ENCODE measurements around the gene CNTN5.
"Not testable (repeated sequence)": the region's sequence is repeated elsewhere in the genome, so short reads cannot be mapped to it uniquely, and the experiment has no call there.

Gene CNTN5

DNA sequence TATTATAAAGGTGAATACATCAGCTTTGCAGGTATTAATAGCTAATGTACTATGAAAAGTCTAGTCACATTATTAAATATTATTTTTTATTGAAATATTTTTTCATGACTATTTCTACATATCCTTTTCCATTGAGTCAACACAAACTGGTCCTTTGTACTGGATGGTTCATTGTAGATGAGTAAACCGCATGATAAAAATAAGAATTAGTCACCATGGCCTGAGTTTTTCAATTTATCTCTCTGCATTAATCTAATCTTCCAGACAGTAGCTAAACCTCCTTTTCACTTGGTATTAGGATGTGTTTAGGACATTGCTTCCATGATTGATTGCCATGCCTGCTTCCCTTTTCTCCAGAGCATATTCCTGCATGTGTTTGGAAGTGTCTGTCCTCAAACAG lies 1227.0 kb downstream of the CNTN5 start:
- Histone ChIP-seq H3K4me3 (ENCODE audit: low read length) (no peak overlapping the region), H3K36me3 (ENCODE audit: insufficient read depth, low read length) (no peaks in the 10 kb centered on the region), H3K4me1 (ENCODE audit: insufficient read depth, low read length) (no peaks in the 10 kb centered on the region), H3K9ac (ENCODE audit: low read depth, low read length) (no peak overlapping the region), H3K27ac (ENCODE audit: low read depth, low read length) (no peak overlapping the region), H3K27me3 (ENCODE audit: insufficient read depth, low read length) (no peaks in the 10 kb centered on the region), H3K9me3 (ENCODE audit: insufficient read depth, low read depth, low read length) (no peaks in the 10 kb centered on the region)
- 100% methylated on average over 1 of the region's 1 CpG for WGBS

DNA sequence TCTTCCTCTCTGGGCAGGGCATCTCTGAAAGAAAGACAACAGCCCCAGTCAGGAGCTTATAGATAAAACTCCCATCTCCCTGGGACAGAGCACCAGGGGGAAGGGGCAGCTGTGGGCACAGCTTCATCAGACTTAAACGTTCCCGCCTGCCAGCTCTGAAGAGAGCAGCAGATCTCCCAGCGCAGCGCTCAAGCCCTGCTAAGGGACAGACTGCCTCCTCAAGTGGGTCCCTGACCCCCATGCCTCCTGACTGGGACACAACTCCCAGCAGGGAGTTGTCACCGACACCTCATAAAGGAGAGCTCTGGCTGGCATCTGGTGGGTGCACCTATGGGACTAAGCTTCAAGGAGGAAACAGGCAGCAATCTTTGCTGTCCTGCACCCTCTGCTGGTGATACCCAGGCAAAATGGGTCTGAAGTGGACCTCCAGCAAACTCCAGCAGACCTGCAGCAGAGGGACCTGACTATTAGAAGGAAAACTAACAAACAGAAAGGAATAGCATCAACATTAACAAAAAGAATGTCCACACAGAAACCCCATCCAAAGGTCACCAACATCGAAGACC lies 1236.6 kb downstream of the CNTN5 start:
- H3K27ac ChIP-seq (ENCODE audit: low read depth, low read length); H3K9ac ChIP-seq (ENCODE audit: low read depth, low read length); H3K27me3 ChIP-seq (ENCODE audit: insufficient read depth, low read length); H3K4me3 ChIP-seq (ENCODE audit: low read length); H3K9me3 ChIP-seq (ENCODE audit: insufficient read depth, low read depth, low read length); H3K36me3 ChIP-seq (ENCODE audit: insufficient read depth, low read length); H3K4me1 ChIP-seq (ENCODE audit: insufficient read depth, low read length): not testable (repeated sequence)
- WGBS, result 96% methylated on average over 6 of the region's 6 CpGs

DNA sequence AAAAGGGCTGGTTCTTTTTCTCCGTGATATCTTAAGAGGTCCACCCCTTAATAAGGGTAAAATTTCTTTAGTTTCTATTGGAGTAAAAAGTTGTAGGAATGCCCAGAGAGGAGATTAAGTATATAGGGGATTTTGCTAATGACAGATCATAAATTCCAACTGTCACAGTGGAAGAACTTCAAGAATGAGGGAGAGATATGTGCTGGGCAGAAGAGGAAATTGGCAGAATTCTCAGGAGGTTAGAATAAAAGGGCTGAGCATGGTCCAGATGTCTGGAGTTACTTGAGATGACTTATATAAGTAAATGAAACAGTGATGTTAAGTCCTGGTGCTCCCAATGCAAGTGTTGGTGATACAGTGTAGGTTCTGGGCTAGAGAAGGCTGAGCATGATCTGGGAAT lies 1248.8 kb downstream of the CNTN5 start:
- Histone ChIP-seq H3K9ac (ENCODE audit: low read depth, low read length) (no peak overlapping the region), H3K27me3 (ENCODE audit: insufficient read depth, low read length) (no peaks in the 10 kb centered on the region), H3K4me3 (ENCODE audit: low read length) (no peak overlapping the region), H3K27ac (ENCODE audit: low read depth, low read length) (no peak overlapping the region), H3K4me1 (ENCODE audit: insufficient read depth, low read length) (no peaks in the 10 kb centered on the region), H3K36me3 (ENCODE audit: insufficient read depth, low read length) (no peaks in the 10 kb centered on the region), H3K9me3 (ENCODE audit: insufficient read depth, low read depth, low read length) (no peaks in the 10 kb centered on the region)
- WGBS, result 92% methylated on average over 1 of the region's 1 CpG

DNA sequence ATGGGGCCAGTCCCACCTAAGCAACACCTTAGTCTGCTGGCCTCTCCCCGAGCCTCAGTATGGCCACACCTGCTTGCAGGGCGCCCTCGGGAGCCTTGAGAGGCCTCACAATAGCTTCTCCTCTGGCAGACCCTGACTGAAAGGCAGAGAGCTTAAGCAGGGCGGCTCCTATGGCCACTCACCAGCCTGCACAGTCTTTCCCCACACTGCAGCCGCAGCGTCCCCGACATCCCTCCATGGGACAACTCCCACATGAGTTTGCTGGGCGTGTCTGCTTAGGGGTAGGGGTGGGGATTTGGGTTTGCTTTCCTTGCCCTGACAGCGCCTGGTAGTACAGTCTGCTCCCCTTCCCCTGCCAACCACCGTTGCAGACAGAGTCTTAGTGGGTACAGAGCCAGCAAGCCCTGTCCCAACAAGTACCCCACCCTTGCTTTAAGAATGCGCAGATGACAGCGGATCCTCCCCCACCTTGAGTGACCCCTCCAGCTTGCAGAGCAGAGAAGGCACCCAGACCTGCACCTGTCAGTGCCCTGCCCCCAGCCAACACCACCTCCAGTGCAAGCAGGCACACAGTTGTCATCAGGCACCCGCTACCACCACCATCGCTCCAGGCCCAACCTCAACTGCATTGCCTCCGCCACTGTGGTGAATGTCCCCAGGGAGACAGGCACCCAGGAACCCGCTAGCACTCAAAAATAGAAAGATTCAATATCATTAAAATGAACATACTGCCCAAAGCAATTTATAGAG lies 1252.5 kb downstream of the CNTN5 start:
- 94% methylated on average over 16 of the region's 16 CpGs for WGBS
- Histone ChIP-seq H3K27me3 (ENCODE audit: insufficient read depth, low read length) (no peaks in the 10 kb centered on the region), H3K4me1 (ENCODE audit: insufficient read depth, low read length) (no peaks in the 10 kb centered on the region)

DNA sequence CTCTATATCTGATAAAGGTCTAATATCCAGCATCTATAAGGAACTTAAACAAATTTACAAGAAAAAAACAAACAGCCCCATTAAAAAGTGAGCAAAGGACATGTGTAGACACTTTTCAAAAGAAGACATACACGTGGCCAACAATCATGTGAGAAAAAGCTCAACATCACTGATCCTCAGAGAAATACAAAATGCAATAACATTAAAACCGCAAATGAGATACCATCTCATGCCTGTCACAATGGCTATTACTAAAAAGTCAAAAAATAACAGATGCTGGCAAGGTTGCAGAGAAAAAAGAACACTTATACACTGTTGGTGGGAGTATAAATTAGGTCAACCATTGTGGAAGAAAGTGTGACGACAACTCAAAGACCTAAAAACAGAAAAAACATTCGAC lies 1253.7 kb downstream of the CNTN5 start:
- not testable (repeated sequence) for H3K4me1 ChIP-seq (ENCODE audit: insufficient read depth, low read length); H3K27ac ChIP-seq (ENCODE audit: low read depth, low read length); H3K36me3 ChIP-seq (ENCODE audit: insufficient read depth, low read length); H3K9ac ChIP-seq (ENCODE audit: low read depth, low read length); H3K9me3 ChIP-seq (ENCODE audit: insufficient read depth, low read depth, low read length); H3K27me3 ChIP-seq (ENCODE audit: insufficient read depth, low read length); H3K4me3 ChIP-seq (ENCODE audit: low read length)
- 93% methylated on average over 4 of the region's 4 CpGs for WGBS

More for the DNA sequence above, 1252.5 kb downstream of the CNTN5 start:
- Histone ChIP-seq H3K9ac (ENCODE audit: low read depth, low read length) (no peak overlapping the region), H3K4me3 (ENCODE audit: low read length) (no peak overlapping the region), H3K9me3 (ENCODE audit: insufficient read depth, low read depth, low read length) (no peaks in the 10 kb centered on the region), H3K36me3 (ENCODE audit: insufficient read depth, low read length) (no peaks in the 10 kb centered on the region), H3K27ac (ENCODE audit: low read depth, low read length) (no peak overlapping the region)

DNA sequence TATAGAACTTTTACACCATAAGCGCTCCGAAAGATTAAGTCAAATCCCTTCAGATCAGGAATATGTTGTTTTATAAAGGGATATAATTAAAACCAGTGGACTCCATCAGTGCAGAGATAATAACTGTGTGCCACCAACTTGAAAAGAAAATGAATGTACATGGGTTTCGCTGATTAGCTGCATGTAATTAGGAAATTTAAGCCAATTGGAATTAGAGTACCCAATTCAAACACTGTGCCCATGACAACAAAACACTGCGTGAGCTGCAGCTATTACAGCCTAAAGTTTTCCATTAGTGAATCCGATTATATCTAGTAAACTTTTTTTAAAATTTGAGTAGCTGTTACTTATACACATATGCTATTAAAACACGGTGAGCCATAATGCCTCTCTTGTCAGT lies 1274.0 kb downstream of the CNTN5 start:
- Histone ChIP-seq H3K36me3 (ENCODE audit: insufficient read depth, low read length) (no peaks in the 10 kb centered on the region), H3K9me3 (ENCODE audit: insufficient read depth, low read depth, low read length) (no peaks in the 10 kb centered on the region), H3K27ac (ENCODE audit: low read depth, low read length) (no peak overlapping the region), H3K4me3 (ENCODE audit: low read length) (no peak overlapping the region), H3K9ac (ENCODE audit: low read depth, low read length) (no peak overlapping the region), H3K27me3 (ENCODE audit: insufficient read depth, low read length) (no peaks in the 10 kb centered on the region), H3K4me1 (ENCODE audit: insufficient read depth, low read length) (peaks cover 23% of the 10 kb centered on the region; the same call in 1 of the 2 replicates)
- 97% methylated on average over 5 of the region's 6 CpGs for WGBS

DNA sequence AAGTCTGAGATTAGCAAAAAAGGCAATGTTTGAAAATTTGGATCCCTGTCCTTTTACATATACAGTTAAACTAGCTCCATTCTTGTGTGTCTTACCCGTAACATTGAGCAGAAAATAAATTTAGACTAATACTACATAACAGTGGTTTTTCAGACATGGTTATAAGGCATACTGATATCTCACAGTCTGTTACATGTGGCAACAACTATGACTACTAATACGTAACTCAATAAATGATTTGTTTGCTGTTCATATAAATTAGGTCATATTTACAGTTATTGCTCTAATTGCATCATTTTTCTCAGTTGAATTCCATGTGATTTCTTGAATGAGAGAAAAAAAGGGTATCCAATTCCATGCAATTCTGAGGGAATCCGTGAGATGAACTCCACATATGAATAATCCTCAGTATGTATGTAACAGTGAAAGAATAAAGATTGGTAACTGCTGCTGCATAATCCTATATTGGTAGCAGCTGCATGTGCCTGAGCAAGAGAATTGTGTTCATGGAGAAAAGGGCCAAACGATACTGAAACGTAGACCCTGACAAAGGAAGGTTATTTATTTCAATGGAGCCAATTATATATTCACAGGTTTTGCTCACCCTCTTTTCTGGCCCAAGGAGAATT lies 1275.4 kb downstream of the CNTN5 start:
- Histone ChIP-seq H3K4me3 (ENCODE audit: low read length) (no peak overlapping the region), H3K27ac (ENCODE audit: low read depth, low read length) (no peak overlapping the region)

DNA sequence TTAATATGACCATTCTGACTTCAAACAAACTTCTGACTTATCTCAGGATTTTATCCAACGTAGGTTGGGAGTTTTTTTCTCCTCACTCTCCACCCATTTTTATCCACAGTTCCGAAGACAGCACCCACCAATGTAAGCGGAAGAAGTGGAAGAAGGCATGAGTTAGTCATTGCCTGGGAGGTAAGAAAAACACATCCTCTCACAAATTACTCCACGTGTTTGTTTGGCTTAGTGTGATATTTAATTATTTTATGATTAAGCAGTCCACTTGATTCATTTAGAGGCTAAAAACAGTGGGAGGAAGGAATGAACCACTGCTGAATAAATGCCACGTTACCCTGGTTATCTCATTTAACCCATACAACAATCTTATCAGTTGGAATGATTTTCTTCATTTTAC lies 1276.8 kb downstream of the CNTN5 start:
- H3K9ac ChIP-seq (ENCODE audit: low read depth, low read length), result no peak overlapping the region
- H3K27ac ChIP-seq (ENCODE audit: low read depth, low read length), result no peak overlapping the region
- no peaks in the 10 kb centered on the region for H3K36me3 ChIP-seq (ENCODE audit: insufficient read depth, low read length)
- H3K27me3 ChIP-seq (ENCODE audit: insufficient read depth, low read length), result no peaks in the 10 kb centered on the region
- no peak overlapping the region for H3K4me3 ChIP-seq (ENCODE audit: low read length)
- H3K4me1 ChIP-seq (ENCODE audit: insufficient read depth, low read length), result peaks cover 23% of the 10 kb centered on the region; the same call in 1 of the 2 replicates
- H3K9me3 ChIP-seq (ENCODE audit: insufficient read depth, low read depth, low read length), result no peaks in the 10 kb centered on the region
- WGBS, result 93% methylated on average over 2 of the region's 5 CpGs

More for the DNA sequence above, 1275.4 kb downstream of the CNTN5 start:
- Histone ChIP-seq H3K4me1 (ENCODE audit: insufficient read depth, low read length) (peaks cover 23% of the 10 kb centered on the region; the same call in 1 of the 2 replicates), H3K9ac (ENCODE audit: low read depth, low read length) (no peak overlapping the region), H3K27me3 (ENCODE audit: insufficient read depth, low read length) (no peaks in the 10 kb centered on the region), H3K36me3 (ENCODE audit: insufficient read depth, low read length) (no peaks in the 10 kb centered on the region), H3K9me3 (ENCODE audit: insufficient read depth, low read depth, low read length) (no peaks in the 10 kb centered on the region)
- WGBS, result 75% methylated on average over 2 of the region's 5 CpGs

DNA sequence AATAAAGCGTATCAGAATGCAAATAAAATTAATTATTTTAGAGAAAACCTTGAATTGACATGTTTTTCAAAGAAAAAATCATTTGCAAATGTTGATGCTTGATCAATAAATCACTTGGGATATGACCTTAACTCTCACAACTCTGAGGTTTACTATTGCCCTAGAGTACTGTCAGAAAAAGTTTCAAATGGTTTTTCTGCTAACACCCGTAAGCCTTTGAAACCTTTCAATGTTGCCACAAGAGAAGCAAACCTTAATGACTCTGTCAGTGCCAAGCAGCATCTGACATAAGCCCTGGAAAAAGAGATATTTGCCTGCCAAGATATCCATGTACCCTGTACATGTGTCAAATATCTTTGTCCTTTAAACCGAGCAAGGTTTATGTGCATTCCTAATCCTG lies 1282.1 kb downstream of the CNTN5 start:
- H3K27me3 ChIP-seq (ENCODE audit: insufficient read depth, low read length), result no peaks in the 10 kb centered on the region
- 97% methylated on average over 2 of the region's 3 CpGs for WGBS
- H3K27ac ChIP-seq (ENCODE audit: low read depth, low read length), result no peak overlapping the region
- no peak overlapping the region for H3K9ac ChIP-seq (ENCODE audit: low read depth, low read length)
- no peak overlapping the region for H3K4me3 ChIP-seq (ENCODE audit: low read length)
- peaks cover 3% of the 10 kb centered on the region; the same call in 1 of the 2 replicates for H3K4me1 ChIP-seq (ENCODE audit: insufficient read depth, low read length)
- no peaks in the 10 kb centered on the region for H3K9me3 ChIP-seq (ENCODE audit: insufficient read depth, low read depth, low read length)
- H3K36me3 ChIP-seq (ENCODE audit: insufficient read depth, low read length), result no peaks in the 10 kb centered on the region

DNA sequence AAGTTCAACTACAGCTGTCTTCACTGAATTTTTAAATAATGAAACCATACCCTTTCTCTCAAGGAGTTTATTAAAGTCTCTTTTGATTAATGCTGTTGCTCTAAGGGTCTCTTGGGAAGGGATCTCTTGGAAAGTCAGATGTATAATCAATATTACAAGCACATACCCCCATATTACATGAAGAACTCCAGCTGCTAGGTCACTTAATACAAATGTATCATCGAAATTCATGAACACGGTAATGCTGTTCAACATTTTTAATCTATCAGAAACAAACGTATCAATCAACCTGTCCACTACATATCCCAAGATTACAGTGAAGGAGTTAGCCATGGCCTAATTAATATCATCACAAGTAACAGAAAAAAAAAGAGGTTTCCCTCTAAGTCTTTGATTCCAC lies 1283.1 kb downstream of the CNTN5 start:
- H3K9ac ChIP-seq (ENCODE audit: low read depth, low read length), result no peak overlapping the region
- no peaks in the 10 kb centered on the region for H3K36me3 ChIP-seq (ENCODE audit: insufficient read depth, low read length)
- no peaks in the 10 kb centered on the region for H3K4me1 ChIP-seq (ENCODE audit: insufficient read depth, low read length)
- H3K27me3 ChIP-seq (ENCODE audit: insufficient read depth, low read length), result no peaks in the 10 kb centered on the region
- no peak overlapping the region for H3K4me3 ChIP-seq (ENCODE audit: low read length)
- no peak overlapping the region for H3K27ac ChIP-seq (ENCODE audit: low read depth, low read length)
- WGBS, result 92% methylated on average over 3 of the region's 3 CpGs
- H3K9me3 ChIP-seq (ENCODE audit: insufficient read depth, low read depth, low read length), result no peaks in the 10 kb centered on the region

DNA sequence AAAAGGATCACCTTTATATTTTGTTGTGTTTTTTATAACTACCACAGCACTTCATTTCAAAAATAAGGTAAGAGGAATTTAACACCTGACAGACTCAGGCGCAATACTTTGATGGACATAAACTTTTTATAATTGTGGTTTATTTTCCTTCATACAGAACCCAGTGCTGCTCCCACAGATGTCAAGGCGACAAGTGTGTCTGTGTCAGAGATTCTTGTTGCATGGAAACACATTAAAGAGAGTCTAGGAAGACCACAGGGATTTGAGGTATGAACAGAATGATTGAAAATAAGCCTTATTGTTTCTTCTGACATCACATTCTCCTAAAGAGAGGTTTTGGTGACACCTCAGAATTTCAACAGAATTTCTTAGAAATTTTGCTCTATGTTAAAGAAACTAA lies 1287.5 kb downstream of the CNTN5 start:
- WGBS, result 100% methylated on average over 1 of the region's 2 CpGs

More for the DNA sequence above, 1287.5 kb downstream of the CNTN5 start:
- H3K9ac ChIP-seq (ENCODE audit: low read depth, low read length), result no peak overlapping the region
- no peak overlapping the region for H3K27ac ChIP-seq (ENCODE audit: low read depth, low read length)
- H3K27me3 ChIP-seq (ENCODE audit: insufficient read depth, low read length), result no peaks in the 10 kb centered on the region
- no peak overlapping the region for H3K4me3 ChIP-seq (ENCODE audit: low read length)
- H3K4me1 ChIP-seq (ENCODE audit: insufficient read depth, low read length), result no peaks in the 10 kb centered on the region
- H3K9me3 ChIP-seq (ENCODE audit: insufficient read depth, low read depth, low read length), result no peaks in the 10 kb centered on the region
- no peaks in the 10 kb centered on the region for H3K36me3 ChIP-seq (ENCODE audit: insufficient read depth, low read length)
